HG03571 (cell line): ENCODE data around the gene FXN.
"Not testable (repeated sequence)": the region's sequence is repeated elsewhere in the genome, so short reads cannot be mapped to it uniquely, and the experiment has no call there.

Source experiments
- ATAC-seq: cut with Tn5 transposase; IDR thresholded peaks from one replicate; pipeline ENCODE4 v1.9.1; 2021; ENCODE audit not compliant: unreplicated experiment

Gene FXN

DNA sequence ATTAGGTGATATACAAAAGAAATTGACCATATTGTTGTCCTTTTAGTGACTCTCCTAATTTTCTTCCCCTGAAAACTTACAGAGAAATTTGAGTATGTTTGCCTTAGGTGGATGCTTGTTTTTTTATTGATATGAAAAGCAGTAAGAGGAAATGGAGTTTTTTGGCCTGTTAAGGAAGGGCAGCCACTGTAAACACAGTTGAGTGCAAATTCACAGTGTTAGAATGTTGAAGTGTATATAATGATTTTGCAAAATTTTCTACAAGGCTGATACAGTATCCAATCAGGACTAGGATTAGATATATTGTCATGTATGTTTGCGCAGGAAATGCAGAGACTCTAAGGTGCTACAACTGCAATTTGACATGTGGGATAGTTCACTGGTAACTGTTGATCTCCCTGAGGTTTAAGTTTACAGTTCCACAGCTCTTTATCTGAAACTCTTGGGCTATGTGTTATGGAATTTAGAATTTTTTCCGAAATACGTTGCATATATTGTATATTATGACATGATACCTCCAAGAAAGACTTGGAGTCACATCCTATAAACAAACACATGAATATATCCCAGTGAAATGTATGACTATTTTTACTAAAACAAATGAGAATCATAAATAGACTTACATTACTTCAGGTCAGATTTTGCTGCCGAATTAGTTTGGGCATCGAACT lies 62.5 kb downstream of the FXN start:
- no peak for ATAC-seq

DNA sequence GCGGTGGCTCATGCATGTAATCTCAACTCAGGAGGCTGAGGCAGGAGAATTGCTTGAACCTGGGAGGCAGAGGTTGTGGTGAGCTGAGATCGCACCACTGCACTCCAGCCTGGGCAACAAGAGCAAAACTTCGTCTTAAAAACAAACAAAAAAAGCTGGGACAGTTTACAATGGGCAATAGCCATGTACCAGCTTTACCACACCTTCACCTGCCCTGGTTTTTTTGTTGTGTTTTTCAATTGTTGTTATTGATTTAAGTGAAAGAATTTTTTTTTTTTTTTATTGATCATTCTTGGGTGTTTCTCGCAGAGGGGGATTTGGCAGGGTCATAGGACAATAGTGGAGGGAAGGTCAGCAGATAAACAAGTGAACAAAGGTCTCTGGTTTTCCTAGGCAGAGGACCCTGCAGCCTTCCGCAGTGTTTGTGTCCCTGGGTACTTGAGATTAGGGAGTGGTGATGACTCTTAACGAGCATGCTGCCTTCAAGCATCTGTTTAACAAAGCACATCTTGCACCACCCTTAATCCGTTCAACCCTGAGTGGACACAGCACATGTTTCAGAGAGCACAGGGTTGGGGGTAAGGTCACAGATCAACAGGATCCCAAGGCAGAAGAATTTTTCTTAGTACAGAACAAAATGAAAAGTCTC lies 67.9 kb downstream of the FXN start:
- ATAC-seq = not testable (repeated sequence)

DNA sequence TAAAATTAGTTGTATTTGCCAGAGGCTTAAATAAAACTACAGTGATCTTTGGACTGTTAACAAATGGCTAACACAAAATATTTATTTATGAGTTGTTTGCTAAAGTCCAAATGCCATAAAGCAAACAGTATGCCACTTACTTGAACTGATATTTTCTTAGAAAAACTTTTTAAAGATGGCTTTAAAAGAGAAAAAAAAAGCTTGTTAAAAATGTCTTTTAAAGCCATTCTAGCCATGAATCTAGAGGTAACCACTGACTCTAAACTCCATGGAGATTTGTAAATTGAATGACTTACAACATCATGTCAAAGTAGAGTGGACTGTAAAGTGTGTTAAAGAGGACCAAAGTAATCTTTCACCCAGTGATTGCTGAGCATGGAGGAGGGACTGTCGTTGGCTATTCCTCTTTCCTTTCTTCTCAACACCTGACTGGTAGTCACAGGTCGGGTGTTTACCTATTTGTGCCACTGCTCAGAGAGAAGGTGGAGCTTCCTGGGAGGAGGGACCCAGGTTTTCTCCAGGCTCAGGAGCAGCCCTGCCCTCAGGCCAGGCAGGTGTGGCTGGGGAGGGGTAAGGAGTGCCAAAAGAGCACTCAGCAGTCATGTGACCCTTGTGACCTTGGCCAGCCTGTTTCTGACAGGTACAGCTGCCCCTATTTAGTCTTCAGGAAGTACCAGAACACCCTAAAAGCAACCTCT lies 69.4 kb downstream of the FXN start:
- ATAC-seq = no peak

DNA sequence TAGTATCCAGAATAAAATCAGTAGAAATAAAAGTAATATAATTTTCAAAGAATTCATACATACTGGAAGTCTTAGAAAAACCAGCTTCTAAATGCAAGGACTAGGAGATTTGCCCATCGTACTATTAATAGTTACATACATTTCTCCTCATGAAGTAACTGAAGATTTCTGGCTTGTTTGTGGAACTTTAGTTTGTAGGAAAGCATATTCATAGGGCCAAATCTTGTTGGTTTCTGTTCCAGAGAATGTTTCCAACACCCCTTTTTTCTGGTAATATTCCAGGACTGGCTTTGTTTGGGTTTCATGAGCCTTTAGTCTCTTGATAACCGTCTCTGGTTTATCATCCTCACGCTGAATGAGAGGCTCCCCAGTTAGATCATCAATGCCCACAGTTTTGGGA lies 72.2 kb downstream of the FXN start:
- ATAC-seq = no peak

DNA sequence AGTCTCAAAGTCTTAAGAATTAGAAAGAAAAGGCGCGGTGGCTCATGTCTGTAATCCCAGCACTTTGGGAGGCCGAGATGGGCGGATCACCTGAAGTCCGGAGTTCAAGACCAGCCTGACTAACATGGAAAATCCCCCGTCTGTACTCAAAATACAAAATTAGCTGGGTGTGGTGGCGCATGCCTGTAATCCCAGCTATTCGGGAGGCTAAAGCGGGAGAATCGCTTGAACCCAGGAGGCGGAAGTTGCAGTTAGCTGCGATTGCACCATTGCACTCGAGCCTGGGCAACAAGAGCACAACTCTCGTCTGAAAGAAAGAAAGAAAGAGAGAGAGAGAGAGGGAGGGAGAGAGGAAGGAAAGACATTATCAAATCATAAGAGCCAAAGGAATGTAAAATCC lies 73.2 kb downstream of the FXN start:
- ATAC-seq = not testable (repeated sequence)

DNA sequence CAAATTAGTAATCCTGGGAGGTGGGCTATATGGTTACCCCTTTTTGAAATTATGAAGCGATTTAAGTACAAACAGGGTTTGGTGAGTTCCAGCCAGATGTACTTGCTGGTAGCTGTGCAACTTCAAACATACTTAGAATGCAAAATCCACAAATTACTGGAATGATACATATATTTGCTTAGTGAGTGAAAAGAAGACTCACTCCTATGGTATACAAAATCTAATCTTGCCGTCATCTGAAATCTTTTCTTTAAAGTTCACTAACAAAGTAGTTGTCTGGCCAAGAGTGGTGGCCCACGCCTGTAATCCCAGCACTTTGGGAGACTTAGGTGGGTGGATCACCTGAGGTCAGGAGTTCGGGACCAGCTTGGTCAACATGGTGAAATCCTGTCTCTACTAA lies 73.6 kb downstream of the FXN start:
- ATAC-seq = no peak

DNA sequence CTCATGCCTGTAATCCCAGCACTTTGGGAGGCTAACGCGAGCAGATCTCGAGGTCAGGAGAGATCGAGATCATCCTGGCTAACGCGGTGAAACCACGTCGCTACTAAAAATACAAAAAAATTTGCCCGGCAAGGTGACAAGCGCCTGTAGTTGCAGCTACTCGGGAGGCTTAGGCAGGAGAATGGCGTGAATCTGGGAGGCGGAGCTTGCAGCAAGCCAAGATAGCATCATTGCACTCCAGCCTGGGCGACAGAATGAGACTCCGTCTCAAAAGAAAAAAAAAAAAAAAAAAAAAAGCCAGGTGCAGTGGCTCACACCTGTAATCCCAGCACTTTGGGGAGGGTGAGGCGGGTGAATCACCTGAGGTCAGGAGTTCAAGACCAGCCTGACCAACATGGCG lies 77.1 kb downstream of the FXN start:
- ATAC-seq = not testable (repeated sequence)

DNA sequence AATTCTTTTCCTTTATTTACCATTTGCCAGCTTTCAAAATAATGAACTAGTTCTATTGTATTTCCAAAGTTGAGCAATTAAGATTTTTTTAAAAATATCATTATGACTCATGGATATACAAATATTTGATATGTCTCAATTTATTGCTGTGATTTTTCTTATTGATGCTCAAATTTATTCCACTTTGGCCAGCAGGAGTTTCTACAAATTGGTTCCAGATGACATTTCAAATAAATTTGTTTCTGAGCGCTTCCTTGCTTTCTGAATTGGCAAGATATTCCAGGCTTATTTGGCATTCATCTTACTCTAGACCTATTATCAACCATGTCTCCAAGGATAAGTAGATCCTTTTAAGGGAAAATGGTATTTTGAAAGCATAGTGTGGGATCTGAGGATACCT lies 80.1 kb downstream of the FXN start:
- no peak for ATAC-seq

DNA sequence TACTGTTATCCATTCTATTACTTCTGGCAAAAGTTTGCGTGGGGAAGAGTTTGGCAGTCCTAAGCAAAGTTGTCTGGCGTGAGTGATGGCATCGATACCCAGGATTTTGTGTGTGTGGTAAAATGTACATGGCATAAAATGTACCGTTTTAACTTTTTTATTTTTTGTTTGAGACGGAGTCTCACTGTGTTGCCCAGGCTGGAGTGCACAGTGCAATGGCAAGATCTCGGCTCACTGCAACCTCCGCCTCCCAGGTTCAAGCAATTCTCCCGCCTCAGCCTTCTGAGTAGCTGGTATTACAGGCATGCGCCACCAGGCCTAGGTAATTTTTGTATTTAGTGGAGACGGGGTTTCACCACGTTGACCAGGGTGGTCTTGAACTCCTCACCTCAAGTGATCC lies 83.1 kb downstream of the FXN start:
- no peak for ATAC-seq

DNA sequence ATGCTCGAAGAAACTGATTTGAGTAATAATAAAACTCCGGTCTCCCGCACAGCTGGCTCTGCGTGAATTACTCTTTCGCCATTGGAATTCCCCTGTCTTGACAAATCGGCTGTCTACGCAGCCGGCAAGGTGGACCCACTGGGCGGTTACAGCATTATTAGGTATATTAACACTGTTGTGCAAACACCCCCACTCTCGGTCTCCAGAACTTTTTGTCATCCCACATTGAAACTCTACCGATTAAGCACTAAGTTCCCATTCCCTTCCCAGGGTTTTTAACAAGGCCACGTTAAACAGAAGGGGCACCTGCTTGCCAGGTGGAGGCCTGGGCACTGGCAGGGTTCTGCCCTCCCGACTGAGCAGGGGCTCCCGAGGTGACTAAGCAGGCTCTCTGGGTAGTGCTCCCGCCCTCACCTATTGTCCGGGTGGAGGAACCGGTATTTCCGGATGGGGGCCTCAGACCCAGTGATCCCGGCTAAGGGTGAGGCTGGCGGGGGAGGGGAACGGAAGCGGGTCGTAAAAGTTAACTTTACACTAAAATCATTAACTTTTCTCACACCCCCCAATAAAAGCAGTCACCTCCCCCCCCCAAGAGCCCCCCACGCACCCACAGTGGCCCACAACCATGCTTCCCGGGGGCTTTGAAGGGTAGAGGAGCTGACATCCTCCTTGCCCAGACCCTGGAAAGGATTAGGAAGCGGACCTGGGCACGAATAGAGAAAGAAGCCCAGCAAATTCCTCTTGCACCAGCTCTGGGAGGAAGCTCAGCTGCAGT lies 85.0 kb downstream of the FXN start:
- no peak for ATAC-seq

DNA sequence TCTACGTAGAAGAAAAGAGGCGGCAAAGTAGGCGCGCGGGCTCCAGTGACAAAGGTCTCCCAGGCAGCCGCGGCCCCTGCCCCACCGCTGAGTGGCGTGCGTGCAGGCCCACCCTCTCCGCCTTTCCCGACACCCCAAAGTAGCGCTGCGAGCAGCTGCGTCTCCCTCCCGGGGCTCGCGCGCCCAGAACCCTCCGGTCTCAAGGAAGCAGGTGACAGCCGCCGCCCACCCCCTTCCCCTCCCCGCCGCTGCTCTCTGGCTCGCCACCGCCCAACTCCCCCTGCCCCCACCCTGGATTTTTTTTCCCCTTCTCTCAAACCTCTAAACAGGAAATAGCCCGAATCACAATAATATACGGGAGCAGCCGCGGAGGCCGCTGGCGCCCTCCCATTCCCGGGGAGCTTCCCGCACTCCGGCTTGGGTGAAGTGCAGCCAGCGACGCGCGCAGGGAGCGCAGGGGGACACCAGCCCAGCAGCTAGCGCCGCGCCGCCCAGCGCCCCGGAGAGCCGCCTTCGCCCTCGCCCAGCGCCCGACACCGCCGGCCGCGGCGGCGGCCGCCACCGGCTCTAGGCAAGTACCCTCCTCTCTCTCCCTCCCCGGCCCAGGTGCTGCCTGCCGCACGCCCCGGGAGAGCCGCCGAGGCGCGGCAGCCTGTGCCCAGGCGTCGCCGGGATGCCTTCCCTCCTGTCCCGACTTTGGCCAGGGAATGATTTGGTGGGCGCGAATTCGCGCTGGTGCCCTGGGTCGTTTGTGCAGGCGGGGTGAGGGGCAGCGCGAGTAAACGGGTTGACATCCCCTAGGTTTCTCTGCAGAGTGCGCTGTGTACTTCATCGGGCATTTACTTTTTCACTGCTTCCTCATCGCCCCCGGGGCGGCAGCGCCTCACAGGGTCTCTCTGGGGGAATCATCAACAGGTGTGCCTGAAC lies 85.9 kb downstream of the FXN start:
- ATAC-seq = peak; percentile 63

DNA sequence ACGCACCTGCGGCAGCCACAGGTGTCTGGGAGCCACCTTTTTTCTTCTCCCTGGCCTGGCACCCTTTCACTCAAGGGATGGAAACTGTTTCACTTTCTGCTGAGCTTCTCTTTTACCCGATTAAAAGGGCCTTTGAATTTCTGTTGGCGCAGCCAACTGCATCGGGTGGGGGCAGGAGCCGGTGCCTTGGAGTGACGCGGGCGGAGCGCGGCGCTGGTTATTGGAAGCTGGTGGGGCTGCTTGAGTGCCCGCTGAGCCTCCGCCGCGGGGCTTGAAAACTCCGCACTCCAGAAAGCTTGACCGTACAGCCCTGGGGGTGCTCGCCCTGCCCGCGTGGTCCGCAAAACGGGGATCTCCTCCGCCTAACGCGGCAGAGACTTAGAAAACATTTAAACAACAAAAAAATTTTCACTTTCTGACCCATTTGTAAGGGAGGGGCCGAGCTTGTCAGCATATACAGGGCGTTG lies 86.6 kb downstream of the FXN start:
- ATAC-seq = peak; percentile 40

DNA sequence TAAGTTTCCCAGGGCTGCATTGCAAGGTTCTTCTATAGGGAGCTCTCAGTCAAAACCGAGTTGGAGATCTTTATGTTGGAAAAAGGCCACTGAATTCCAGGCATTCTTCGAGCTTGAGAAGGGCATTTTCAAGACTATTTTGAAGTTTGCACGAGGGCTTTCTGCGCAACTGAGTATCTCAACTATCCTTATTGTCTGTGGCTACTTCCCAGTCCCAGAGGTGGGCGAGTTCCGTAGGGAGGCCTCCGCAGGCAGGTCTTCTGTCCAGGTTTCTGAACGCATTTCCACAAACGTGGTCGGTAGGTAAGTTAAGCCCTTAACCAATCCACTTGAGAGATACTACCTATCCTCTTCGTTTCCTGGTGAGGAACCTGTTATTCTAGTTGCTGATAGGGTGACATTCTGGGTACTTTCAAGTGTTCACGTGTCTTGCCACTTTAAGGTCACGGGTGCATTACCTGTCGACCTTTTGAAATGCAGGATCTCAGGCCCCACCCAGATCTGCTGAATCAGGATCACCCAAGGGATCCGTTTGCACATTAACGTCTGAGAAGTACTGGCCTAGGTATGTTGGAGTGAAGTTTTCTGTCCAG lies 87.1 kb downstream of the FXN start:
- no peak for ATAC-seq

DNA sequence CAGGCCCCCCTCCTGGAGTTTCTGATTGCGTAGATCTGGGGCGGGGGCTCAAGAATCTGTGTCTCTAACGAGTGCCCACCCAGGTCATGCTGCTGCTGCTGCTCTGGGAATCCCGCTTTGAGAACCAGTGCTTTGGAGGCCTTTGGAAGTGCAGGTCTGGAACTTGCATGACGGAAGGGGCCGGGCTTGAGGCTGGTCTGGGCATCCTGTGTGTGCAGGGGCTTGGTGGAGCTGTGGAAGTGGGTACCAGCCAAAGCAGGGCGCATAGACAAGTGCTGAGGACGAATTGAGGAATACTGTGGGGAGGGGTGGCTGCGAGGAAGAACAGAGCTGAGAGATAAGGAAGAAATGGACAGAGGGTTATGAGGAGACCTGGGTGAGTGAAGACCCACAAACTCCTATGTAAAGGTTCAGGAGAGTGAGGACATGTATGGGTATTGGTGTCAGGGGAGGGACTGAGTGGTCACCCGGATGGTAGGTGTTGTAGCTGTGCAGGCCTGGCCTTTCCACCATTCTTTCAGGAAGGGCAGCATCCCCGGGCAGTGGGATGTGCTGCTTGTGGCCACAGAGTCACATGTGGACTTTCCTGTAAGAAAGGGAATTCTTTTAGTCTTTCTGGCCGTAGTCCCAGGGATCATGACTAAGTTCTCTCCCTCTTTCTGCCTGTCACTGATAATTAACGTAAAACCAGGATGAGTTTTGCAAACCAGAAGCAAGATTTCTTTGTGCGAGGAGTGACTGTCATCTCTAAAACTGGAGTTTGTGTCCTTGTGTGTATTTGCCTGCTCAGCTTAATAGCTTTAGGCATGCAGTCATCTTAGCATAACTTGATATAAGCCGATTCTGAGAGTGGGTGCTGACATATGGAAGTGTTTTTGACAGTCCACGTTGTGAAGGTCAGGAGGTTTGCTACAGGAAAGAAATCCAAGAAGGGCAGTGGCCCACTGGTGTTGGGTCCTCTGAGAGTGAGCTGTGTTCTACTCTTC lies 95.2 kb downstream of the FXN start:
- ATAC-seq = no peak

DNA sequence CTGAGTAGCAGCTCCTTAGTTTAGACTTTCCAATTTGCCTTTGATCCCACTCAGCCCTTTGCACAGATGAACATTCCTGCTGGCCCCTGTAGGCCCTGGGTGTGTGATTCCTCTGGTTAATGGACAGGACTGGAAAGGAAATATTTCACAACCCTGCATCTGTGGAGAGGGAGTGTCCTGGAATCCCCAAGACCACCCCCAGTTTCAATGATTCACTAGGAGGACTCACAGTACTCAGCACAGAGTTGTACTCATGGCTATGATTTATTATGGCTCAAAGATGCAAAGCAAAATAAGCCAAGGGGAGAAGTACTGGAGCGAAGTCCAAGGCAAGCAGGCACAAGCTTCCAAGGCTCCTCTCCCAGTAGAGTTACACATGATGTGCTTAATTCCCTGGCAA lies 96.1 kb downstream of the FXN start:
- ATAC-seq = no peak

DNA sequence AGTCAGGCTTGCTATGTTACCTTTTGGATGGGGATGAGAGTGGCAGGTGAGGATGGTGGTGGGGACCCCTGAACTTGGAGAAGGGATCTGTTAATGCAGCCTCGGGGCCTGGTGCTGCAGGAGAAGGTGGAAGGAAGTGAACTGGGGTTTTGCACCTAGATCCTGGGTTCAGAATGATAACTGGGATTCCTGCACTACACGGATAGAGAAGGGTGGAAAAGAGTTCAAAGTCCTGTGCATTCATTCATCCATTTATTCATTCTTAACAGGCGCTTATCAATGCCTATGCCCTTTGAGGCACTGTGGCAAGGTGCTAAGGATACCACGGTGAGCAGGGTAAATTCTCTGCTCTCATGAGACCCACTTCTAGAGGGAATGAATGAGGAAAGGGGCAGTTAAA lies 96.8 kb downstream of the FXN start:
- no peak for ATAC-seq

DNA sequence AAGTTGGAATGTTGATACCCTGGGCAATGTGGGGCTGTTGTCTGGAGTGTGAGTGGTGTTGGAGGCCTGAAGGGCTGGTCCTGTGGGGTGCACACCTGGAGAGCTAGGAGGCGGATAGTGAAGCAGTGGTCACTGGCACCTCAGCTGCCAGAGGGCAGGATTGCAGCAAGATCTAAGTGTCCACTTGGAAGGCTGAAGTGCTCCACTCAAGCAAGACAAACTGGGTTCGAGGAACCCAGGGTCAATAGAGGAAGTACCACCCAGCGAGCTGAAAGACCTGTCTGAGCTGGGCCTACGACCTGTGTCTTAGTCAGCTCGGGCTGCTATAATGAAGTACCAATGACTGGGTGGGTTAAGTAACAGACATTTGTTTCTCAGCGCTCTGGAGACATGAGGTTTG lies 98.9 kb downstream of the FXN start:
- ATAC-seq = no peak

DNA sequence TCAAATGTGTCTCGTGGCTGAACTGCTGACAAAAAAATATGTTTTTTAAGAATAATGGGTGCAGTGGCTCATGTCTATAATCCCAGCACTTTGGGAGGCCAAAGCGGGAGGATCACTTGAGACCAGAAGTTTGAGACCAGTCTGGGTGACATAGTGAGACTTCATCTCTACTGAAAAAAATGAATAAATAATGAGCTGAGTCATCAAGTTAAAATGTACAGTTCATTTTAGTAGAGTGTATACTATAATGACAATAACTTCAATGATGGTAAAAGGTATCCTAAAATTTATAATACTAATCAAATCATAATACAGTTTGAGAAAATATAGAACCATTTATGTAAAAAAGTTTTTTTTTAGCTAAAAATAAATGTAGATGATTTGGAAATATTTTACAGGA lies 100.6 kb downstream of the FXN start:
- no peak for ATAC-seq

DNA sequence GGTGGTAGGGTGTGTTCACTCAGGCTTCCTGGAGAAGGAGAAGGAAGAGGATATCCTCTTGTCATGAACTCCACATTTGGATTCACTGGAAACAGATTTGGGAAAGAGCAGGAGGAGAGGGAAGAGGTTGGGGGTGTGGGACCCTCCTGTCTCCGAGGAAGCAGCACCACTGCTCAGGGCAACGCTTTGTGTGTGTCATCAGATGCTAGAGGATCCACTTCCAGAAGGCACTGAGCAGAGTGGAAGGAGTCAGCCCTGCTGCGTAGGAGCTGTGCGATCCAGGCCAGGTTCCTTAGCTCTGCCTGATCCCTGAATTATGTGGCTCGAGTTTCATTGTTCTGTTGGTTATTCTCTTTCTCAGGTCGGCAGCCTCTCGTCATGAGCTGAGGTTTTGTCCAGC lies 101.2 kb downstream of the FXN start:
- ATAC-seq = no peak
